ENCODE measurements around the gene CAPNS1.
A peak's percentile ranks its signal among the peaks of the same experiment; 100 is the strongest.
"Not testable (repeated sequence)": the region's sequence is repeated elsewhere in the genome, so short reads cannot be mapped to it uniquely, and the experiment has no call there.

CAPNS1 gene

DNA sequence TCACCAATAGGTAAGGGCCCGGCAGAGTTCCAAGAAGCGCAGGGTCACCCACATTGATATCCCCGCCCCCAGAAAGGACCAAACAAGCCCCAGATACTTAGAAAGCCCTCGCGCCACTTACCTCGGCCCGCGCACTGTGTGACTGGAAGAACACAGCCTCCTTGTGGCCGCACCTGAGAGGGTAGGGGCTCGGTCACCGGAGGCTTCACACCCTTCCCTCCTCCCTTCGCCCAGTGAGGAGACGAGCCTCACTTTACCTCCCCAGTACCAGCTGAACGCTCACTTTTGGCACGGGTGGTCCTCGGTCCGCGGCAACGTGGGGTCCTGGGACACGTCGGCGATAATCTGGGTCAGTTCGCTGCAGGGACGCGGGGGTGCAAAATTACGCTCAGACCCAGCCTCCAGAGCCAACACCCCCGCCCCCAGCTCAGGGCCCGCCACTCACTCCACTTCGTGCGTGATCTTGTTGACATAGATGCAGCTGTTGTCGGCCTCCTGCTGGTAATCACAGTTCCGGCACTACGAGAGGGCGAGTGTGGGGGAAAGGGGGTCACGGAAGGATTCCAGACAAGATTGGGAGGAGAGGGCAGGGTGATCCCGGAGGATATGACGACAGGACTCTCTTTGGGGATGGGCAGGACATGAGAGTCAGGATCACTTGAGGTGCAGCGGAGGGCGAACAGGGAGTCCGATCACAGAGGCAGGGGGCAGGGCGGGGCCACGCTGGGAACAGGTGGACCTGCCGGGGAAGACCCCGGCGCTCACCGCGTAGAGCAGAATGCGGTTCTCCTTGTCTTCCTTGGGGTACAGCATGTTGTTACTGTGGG, 25.8 kb upstream of the CAPNS1 start:
- DNase-seq: peak in 16 of 56 donors; percentile 28 to 70 (median 50)

DNA sequence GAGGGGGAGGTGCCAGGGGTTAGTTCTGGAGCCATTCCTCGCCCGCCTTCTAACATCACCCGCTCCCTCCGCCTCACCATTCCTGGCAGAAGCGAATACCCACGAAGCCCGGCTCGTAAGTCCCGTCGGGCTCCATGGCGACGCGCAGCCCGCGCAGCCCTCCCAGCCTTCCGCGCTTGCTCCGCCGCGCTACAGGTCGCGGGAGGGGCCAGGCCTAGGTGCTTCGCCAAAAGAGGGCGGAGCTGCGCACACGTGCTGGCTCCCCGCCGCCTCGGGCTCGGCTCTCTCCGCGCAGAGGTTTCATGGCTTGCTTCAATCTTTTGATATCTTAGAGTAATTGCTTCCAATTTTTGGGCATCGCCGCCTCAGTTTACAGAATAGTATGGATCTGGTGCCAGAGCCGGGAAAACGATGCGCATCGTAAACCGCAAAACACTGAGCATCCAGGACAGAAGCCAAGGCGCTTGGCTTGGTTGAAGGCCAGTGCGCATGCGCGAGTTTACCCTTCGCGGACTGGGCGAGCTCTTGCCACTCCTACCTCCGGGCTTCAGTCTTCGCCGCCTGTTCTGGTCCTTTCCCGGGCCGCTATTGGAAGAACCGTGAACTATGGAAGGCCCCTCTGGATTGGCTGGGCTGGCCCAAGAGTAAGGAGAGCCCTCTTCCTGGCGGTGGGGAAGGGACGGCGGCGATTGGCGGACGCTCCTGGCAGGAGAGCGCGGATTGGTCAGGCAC, 25.0 kb upstream of the CAPNS1 start, which contains the start of gene POLR2I:
Gene POLR2I (minus strand): TSS at position 155 of the 732 bp plus-strand sequence. CDS start 19 bp downstream, at position 136.
- peak; percentile 89 to 100 (median 99) for DNase-seq

DNA sequence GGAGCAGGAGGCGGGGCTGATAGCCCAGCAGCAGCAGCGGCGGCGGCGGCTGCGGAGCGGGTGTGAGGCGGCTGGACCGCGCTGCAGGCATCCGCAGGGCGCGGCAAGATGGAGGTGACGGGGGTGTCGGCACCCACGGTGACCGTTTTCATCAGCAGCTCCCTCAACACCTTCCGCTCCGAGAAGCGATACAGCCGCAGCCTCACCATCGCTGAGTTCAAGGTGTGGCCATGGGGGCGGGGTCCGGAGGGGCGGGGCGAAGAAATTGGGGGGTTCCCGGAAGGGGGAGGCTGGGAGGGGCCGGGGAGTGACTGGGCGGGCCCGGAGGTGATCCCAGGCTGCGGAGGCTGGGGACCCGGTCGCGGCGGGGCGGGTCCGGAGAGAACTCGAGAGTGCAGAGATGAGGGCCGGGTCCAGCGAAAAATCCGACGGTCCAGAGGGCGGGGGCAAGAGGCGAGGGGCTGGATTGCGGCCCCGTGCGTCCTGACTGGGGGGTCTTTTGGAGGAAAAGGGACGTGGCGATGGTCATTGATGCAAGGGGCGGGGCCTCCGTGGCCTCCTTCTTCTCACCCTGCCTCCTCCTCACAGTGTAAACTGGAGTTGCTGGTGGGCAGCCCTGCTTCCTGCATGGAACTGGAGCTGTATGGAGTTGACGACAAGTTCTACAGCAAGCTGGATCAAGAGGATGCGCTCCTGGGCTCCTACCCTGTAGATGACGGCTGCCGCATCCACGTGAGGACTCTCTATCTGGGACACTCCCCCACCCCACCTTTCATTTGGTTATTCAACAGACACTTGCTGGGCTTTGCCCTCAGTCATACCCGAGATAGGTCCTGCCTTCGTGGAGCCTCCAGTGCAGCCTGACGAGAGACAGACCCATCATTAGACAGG, 24.2 kb upstream of the CAPNS1 start, which contains the start of gene TBCB:
Gene TBCB (plus strand): TSS at position 16 of the 891 bp plus-strand sequence. CDS start 93 bp downstream, at position 109.
- DNase-seq: peak in 3 of 56 donors; percentile 56 to 83 (median 57)

DNA sequence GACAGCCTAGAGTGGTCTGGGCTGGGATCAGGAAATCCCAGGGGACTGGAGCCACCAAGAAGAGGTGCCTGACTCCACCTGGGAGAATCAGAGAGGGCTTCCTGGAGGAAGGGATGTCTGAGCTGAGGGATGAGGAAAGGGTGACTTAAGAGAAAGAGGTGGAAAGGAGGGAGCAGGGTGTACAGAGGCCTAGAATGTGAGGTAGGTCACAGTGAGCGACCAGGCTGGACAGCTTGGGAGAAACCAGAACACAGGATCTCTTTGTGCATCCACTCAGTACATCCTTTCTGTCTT, 23.6 kb upstream of the CAPNS1 start:
- DNase-seq: no peak

DNA sequence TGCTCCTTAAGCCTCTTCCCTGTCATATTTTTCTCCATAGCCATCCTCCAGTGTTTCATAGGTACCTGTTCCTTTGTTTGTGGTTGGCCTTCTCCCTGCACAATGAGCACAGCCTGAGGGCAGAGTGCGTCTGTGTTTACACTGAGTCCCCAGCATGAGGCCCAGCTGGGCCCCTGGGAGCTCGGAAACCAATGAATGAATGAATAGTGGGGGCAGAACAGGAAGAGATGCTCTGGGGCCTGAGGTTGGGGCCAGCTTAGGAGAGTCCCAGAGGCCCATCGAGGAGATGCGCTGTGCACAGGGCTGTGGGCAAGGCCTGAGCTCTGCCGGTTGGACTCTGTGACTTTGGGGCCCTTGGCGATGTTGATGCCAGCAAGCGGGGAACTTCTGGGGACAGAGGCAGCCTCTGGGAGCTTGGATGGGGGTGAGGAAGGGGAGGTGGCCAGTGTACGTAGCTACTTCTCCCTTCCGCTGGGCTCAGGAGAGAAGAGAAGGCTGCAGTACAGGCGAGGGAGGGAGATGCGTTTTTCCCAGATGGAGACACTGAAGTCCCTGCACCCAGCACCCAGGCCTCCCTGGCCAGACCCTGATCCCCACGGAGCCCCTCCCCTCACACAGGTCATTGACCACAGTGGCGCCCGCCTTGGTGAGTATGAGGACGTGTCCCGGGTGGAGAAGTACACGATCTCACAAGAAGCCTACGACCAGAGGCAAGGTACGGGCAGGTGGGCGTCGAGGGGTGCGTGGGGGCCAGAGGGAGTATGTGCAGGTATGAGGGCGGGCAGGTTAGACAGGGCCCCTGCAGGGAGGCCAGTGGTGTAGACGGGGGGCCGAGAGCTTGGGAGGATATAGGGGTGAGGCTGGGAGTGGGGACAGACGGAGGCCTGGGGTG, 19.5 kb upstream of the CAPNS1 start:
- no peak for DNase-seq

DNA sequence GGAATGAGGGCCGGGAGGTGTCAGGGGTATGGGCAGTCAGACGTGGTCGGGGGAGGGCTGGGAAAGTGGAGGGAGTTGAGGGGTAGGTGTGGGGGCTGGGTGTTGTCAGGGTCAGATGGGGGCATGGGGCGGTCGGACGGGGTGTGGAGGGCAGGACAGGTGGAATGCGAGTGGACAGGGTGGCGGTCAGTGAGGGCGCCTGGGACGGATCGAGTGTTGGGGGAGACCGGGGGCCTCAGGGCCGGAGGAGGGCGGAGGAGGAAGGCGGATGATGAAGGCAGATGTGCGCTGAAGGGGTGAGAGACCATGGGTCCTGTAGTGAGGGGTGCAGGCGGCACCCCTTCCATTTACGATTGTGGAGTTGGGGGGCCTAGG, 18.9 kb upstream of the CAPNS1 start:
- no peak for DNase-seq

DNA sequence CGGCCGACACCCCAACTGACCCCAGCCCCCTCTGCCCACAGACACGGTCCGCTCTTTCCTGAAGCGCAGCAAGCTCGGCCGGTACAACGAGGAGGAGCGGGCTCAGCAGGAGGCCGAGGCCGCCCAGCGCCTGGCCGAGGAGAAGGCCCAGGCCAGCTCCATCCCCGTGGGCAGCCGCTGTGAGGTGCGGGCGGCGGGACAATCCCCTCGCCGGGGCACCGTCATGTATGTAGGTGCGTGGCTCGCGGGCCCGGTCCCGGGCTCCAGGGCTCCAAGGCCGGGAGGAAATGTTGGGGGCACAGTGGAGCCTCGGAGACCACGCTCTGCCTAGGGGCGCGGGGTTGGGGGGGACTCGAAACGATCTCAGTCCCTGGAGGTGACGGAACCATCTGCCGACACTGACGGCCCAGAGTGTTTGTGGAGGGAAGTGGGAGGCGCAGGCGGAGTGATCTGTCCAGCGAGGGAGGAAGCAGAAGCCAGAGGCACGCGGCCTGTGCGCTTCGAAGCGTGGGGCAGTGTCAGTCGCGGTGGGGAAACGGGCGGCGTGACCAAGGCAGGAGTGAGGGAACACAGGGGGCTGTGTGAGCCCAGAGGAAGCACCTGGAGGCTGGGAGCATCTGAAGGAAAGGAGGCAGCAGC, 18.3 kb upstream of the CAPNS1 start:
- no peak for DNase-seq

DNA sequence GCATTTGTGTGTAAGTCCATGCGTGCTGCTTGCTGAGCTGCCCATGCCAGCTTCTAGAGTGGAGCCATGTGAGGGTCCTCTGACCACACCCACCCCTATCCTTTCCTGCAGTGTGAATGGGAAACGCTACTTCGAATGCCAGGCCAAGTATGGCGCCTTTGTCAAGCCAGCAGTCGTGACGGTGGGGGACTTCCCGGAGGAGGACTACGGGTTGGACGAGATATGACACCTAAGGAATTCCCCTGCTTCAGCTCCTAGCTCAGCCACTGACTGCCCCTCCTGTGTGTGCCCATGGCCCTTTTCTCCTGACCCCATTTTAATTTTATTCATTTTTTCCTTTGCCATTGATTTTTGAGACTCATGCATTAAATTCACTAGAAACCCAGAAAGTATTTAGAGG, 14.3 kb upstream of the CAPNS1 start:
- no peak for DNase-seq

DNA sequence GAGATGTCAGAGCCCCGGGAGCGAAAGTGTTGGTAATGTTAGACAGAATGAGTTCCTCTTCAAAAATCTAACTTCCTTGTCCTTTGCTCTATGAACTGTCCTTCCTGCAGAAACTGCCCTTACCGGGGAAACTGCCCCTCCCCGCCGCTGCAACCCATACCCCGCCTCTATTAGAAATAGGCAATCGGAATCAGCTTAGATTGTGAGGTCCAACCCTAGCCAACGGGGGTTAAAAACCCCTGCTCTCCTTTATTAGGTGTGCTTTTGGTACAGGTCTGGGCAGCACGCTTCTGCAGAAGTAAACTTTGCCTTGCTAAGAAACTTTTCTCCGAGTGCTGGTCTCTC, 11.5 kb upstream of the CAPNS1 start:
- peak in 1 of 56 donors; percentile 46 for DNase-seq

DNA sequence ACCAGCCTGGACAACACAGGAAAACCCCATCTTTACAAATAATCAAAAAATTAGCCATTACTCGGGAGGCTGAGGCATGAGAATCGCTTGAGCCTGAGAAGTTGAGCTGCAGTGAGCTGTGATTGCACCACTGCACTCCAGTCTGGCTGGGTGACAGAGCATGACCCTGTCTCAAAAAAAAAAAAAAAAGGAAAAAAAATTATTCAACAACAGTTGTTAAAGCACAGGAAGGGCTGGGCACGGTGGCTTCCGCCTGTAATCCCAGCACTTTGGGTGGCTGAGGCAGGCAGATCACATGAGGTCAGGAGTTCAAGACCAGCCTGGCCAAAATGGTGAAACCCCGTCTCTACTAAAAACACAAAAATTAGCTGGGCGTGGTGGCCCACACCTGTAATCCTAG, 8.6 kb upstream of the CAPNS1 start:
- DNase-seq: not testable (repeated sequence)

DNA sequence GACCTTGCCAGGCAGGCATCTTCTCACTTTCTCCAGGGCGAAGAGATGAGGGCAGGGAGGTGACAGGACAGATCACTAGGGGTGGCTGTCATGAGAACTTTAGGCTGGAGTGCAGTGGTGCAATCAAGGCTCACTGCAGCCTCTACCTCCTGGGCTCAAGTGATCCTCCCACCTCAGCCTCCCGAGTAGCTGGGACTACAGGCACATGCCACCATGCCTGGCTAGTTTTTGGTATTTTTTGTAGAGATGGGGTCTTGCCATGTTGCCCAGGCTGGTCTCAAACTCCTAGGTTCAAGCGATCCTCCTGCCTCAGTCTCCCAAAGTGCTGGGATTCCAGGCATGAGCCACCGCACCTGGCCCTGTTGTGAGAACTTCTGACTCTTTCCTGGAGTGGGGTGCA, 5.0 kb upstream of the CAPNS1 start:
- not testable (repeated sequence) for DNase-seq

DNA sequence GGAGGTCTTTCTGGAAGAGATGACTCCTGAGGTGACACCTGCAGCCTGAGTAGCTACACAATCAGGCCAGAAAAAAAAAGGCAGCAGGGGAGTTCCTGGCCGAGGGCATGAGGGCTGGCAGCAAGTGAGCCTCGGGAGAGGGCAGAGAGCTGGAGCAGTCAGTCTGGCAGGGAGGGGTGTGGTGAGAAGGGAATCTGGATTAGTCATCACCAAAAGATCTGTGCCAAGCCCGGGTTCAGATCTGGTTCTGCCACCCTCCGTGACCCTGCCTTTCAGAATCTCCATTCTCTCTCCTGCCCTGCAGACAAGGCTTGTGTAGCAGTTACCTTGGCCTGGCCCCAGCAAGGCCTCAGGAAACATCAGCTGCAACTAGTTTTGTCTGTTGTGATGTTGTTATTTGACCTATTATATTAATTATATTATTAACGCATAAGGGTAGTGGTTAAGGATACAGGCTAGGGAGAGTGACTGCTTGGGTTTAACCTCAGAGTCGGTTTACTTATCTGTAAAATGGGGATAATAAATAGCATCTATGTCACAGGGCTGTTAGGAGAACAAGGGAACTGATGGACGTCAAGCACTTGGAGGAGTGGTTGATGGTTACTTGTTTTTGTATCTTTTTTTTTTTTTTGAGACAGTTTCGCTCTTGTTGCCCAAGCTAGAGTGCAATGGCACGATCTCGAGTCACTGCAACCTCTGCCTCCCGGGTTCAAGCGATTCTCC, 2.7 kb upstream of the CAPNS1 start:
- DNase-seq: peak in 3 of 56 donors; percentile 7 to 43 (median 19)

DNA sequence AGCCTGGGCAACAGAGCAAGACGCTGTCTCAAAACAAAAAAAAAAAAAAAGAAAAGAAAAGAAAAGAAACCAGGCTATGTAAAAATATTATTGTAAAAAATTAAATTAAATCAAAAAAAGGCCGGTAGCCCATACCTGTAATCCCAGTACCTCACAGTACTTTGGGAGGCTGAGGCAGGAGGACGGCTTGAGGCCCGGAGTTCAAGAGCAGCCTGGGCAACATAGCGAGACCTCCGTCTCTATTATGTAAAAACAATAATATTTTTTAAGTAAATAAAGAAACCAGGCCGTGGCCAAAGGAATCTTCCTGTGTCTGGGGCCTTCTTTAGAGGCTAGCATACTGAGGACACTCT, 770 bp upstream of the CAPNS1 start:
- no peak for DNase-seq

DNA sequence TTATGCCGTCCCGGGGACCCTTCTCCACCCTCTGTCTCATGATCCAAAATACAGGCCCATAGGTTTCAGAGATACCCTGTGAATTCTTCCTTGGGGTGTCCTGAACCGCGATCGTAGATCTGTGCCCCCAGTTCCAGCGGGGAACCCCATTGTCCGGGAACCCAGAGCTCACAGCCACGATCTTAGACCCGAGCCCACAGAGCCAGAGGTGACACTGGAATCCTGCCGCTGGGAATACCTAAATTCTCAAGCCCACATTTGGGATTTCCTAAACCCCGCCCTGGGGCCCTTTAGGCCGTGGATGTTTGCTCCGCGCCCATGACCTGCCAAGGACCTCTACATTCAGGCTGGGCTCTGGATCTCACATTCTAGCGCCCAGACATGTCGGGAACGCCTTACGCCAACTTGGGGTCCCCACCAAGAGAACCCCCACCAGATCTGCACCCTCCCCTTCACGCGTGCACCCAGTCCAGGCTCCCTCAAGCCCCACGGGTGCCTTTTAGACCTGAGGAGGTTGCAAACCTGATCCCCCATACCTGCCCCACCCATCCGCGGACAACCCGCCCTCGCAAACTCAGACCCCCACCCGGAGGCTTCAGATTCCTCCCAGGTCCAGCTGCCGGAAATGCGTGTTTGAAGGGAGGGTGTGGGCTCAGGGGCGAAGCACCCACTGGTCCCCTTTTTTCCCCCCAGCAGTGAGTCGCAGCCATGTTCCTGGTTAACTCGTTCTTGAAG, 605 bp downstream of the CAPNS1 start:
- peak in 18 of 56 donors; percentile 29 to 71 (median 48) for DNase-seq

DNA sequence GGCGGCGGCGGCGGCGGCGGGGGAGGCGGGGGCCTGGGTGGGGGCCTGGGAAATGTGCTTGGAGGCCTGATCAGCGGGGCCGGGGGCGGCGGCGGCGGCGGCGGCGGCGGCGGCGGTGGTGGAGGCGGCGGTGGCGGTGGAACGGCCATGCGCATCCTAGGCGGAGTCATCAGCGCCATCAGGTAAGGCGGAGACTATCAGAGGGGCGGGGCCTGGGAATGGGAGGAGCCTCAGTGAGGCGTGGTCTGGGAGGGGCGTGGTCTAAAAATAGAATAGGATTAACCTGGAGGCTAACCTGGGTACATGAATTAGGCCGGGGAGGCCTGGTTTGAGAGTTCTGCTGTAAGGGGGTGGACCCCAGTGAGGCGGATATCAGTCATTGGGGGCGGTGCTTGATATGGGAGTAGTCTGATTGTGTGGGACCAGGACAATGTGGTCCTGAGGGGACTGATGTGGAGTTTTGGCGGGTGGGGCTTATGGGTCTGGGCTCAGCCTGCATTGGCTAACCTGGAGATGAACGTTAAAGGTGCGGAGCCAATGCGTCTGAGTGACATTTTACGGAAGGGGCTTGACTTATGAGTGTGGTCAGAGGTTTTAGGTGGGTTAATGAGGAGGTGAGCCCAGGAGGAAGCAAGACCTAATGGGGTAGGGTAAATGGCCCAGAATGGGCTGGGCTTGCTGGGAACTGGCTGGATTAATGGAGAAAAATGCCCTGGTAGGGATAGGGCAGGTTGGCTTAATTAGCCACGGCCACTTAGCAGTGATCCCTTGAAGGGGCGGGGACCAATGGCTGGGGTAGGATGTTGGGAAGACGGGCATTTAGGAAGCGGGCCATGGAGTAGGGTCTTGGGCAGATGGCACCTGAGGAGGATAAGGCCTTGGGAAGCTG, 1.4 kb downstream of the CAPNS1 start:
- DNase-seq: peak in 51 of 56 donors; percentile 7 to 84 (median 50)

DNA sequence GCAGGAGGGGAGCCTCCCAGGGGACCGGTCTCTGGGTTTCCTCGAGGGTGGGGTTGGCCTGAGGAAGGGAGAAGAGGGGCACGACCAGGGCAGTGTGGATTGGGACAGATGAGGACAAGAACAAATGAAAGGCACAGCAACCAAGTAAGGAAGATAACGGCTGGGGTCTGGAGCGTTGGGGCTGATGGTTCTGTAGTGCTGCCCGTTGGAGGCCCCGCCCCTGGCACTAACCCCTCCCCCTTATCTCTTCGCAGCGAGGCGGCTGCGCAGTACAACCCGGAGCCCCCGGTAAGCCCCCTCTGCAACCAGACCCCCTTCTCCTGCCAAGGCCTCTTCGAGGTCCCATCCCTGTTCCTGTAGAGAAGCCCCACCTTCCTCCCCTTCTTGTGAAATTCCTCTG, 2.2 kb downstream of the CAPNS1 start:
- no peak for DNase-seq

DNA sequence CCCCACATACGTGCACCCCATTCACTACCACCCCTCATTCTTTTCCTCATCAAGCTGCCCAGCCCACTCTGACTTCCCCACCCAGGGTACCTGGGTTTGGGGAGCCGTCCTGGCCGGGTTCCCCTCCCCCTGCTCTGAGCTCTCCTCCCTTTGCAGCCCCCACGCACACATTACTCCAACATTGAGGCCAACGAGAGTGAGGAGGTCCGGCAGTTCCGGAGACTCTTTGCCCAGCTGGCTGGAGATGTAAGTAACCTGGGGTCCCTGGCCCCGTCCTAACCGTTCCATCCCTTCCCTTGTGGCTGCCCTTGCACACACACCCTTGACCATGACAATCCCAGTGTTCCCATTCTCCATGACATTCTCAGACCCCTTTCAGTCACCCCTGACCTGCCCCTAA, 2.6 kb downstream of the CAPNS1 start:
- DNase-seq: no peak

DNA sequence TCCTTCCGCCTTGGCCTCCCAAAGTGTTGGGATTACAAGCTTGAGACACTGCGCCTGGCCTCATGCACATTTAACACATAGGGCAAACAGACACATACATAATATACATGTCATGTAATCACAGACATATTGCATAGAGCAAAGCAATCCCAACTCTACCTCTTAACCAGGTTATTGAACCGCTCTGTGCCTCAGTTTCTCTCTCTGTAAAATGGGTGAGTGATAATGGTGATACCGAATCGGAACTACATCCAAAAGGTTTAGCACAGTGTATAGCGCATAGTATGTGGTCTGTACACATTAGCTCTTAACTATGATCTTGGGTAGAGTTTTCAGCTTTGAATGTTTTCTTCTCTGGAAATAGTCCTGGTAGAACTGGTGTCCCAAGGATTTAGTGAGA, 4.8 kb downstream of the CAPNS1 start:
- no peak for DNase-seq
